ENCODE results near the gene DDIT4.

DDIT4 gene

DNA sequence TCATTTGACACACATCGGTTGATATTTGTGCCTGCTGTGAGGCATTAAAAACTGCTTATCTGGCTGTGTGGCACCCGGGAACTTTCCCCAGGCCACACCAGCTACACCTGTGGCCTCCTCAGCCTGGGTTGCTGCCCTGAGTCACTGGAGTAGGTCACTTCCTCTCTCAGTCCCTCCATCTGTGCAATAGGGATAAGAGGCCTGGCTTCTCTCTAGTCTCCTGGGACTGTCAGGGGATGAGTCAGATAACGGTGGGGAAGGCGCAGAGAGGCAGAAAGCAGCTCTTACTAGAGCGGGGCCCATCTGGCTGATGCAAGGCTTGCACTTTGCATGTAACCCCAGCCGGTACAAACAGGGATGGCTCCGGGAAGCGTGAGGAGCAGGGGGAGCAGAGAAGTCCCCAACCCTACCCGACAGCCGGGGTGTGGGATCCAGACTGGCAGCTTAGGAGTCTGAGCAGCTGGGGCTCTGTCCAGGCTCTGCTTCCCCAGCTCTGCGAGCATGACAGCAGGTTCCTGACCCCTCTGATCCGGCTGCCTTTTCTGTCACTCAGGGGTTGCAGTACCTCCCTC is 47.0 kb downstream of the DDIT4 start:
- Histone ChIP-seq H3K27me3 (ENCODE audit: control insufficient read depth, insufficient read depth, low read length) (no peaks in the 10 kb centered on the region), H3K9ac (ENCODE audit: low read length) (peak overlapping the region; percentile 72)

DNA sequence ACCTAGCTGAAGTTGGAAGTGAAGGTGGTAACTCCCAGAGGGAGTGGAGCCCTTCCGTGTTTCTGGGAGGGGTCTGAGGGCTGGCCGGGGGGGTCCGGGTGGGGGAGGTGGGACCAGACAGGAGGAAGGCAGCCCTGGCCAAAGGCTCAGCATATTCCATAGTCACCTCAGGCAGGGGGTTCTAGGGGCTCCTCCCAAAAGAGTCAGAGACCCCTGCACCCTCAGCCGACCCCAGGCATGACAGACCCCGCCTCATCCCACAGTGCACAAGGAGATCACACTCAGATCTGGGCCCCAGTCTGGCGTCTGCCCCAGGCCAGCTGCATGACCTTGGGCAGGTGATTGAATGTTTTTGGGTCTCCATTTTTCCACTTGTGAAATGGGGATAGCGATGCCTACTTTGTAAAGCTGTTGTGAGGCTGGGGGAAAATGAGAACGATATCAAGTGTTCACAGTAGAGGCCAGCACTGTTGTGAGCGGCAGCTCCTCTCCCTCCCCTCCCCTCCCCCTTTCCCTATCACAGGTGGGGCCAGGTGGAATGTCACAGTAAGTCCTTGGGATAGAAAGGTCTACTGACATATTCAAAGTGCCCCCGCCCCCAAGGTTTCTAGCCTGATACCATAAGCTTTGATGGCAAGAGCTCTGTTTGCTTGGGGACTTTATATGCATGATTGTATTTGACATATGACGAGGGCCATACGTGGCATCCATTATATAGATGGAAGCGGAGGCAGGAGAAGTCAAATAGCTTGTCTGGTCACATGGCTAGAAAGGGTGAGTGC is 47.7 kb downstream of the DDIT4 start:
- H3K4me3 ChIP-seq (ENCODE audit: low read length), result no peak overlapping the region
- no peaks in the 10 kb centered on the region for H3K36me3 ChIP-seq (ENCODE audit: control insufficient read depth, insufficient read depth, low read length)
- no peaks in the 10 kb centered on the region for H3K9me3 ChIP-seq (ENCODE audit: control insufficient read depth, low read length)
- peaks cover 53% of the 10 kb centered on the region for H3K4me1 ChIP-seq (ENCODE audit: control insufficient read depth, insufficient read depth, low read length)
- no peaks in the 10 kb centered on the region for H3K27me3 ChIP-seq (ENCODE audit: control insufficient read depth, insufficient read depth, low read length)
- peak overlapping the region; percentile 72 for H3K9ac ChIP-seq (ENCODE audit: low read length)

More for the DNA sequence above, 47.0 kb downstream of the DDIT4 start:
- no peaks in the 10 kb centered on the region for H3K36me3 ChIP-seq (ENCODE audit: control insufficient read depth, insufficient read depth, low read length)
- no peaks in the 10 kb centered on the region for H3K9me3 ChIP-seq (ENCODE audit: control insufficient read depth, low read length)
- peaks cover 59% of the 10 kb centered on the region for H3K4me1 ChIP-seq (ENCODE audit: control insufficient read depth, insufficient read depth, low read length)
- H3K4me3 ChIP-seq (ENCODE audit: low read length), result peak overlapping the region; percentile 52

DNA sequence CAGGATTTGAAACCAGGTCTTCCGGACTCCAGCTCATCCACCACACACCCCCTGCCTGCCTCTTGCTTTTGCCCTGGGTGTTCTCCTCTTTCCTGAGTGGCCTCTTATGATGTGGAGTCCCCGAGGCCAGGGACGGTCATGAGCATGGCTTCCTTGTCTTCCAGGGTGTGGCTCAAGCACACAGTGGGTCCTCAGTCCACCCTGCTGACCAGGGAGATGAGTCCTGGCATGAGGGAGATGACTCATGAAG is 48.2 kb downstream of the DDIT4 start:
- H3K9me3 ChIP-seq (ENCODE audit: control insufficient read depth, low read length), result no peaks in the 10 kb centered on the region
- H3K4me3 ChIP-seq (ENCODE audit: low read length), result no peak overlapping the region
- peaks cover 47% of the 10 kb centered on the region for H3K4me1 ChIP-seq (ENCODE audit: control insufficient read depth, insufficient read depth, low read length)
- H3K36me3 ChIP-seq (ENCODE audit: control insufficient read depth, insufficient read depth, low read length), result no peaks in the 10 kb centered on the region
- no peaks in the 10 kb centered on the region for H3K27me3 ChIP-seq (ENCODE audit: control insufficient read depth, insufficient read depth, low read length)
- H3K9ac ChIP-seq (ENCODE audit: low read length), result no peak overlapping the region

DNA sequence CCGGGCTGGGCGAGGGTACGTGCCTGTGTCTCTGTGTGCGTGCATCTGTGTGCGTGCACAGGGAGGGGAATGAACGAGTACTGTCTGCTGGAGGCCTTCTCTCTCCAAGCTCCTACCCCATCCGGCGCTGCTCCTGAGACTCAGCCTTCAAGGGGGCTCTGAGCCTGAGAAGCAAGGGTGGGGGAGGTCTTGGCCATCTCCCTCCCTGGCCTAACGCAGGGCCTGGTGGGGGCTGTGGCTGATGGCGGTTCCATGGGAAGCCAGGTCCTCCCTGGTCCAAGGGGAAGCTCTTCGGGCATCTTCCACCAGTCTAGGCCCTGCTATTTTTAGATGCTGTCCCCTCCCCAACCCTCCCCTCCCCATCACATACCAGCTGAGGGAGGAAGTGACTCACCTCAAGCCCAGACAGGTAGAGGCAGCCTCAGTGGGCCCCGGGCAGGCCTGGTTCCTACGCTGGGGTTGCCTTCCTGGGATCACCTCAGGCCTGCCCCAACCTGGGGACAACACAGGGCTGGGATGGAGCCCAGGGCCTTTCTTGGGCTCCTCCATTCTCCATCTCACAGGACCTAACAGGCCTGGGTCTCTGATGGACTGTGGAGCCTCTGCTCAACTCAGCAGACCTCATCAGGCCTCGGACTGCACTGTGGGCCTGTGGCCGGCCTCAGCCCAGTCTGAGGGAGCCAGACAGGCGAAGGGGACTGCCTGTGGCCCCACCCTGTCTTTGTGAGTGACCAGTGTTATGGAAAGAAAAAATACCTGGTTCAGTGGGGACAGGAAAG is 48.7 kb downstream of the DDIT4 start:
- Histone ChIP-seq H3K36me3 (ENCODE audit: control insufficient read depth, insufficient read depth, low read length) (no peaks in the 10 kb centered on the region), H3K27me3 (ENCODE audit: control insufficient read depth, insufficient read depth, low read length) (no peaks in the 10 kb centered on the region), H3K4me1 (ENCODE audit: control insufficient read depth, insufficient read depth, low read length) (peaks cover 44% of the 10 kb centered on the region), H3K9ac (ENCODE audit: low read length) (no peak overlapping the region), H3K9me3 (ENCODE audit: control insufficient read depth, low read length) (no peaks in the 10 kb centered on the region), H3K4me3 (ENCODE audit: low read length) (no peak overlapping the region)

DNA sequence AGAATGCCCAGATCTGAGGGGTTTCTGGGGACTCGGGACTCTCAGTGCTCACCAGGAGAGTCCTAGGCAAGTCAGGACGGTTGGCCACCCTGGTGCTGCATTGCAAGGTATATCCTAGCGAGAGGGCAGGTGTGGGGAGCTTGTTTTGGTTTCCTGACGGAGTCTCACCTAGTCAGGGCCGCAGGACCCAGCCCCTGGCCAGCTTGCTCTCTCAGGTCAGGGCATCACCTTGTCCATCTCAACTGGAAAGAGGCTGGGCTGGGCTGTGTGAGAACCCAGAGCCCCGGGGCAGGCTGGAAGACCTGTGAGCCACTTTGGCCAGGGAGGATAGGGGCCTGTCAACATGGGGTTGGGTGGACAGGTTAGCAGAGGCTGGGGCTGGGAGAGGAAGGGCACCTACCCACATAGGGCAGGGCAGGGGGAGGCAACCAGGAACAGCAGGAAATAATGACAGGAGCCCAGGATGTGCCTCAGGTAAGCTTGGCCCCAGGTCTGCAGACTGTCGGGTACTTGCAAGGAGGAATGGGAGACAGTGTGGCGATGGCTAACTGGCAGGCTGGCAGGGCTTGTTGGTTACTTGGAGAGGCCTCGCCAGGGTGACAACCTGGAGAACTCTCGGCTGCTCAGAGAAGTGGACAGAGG is 49.5 kb downstream of the DDIT4 start:
- peaks cover 49% of the 10 kb centered on the region for H3K4me1 ChIP-seq (ENCODE audit: control insufficient read depth, insufficient read depth, low read length)
- no peaks in the 10 kb centered on the region for H3K27me3 ChIP-seq (ENCODE audit: control insufficient read depth, insufficient read depth, low read length)
- H3K4me3 ChIP-seq (ENCODE audit: low read length), result no peak overlapping the region
- no peaks in the 10 kb centered on the region for H3K36me3 ChIP-seq (ENCODE audit: control insufficient read depth, insufficient read depth, low read length)
- no peak overlapping the region for H3K9ac ChIP-seq (ENCODE audit: low read length)
- H3K9me3 ChIP-seq (ENCODE audit: control insufficient read depth, low read length), result no peaks in the 10 kb centered on the region

DNA sequence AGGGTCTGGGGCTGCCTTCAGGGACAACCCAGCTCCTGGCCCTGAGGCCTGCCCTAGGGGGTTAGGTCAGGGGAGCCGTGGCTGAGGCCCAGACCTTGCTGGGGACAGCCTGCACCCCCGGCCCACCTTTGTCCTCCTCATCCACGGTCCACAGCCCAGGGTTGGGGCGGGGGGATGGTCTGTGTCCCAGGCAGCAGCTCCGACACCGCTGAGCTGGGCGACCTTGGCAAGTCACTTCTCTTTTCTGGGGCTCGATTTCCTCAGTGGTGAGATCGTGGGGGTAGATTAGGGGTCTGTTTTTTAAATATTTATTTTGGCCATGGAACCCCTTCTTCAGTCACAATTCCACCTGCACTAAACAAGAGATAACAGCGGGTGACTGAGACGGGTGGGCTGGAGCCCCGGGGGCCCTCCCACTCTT is 50.1 kb downstream of the DDIT4 start:
- no peaks in the 10 kb centered on the region for H3K27me3 ChIP-seq (ENCODE audit: control insufficient read depth, insufficient read depth, low read length)
- H3K4me3 ChIP-seq (ENCODE audit: low read length), result no peak overlapping the region
- no peak overlapping the region for H3K9ac ChIP-seq (ENCODE audit: low read length)
- H3K36me3 ChIP-seq (ENCODE audit: control insufficient read depth, insufficient read depth, low read length), result no peaks in the 10 kb centered on the region
- H3K4me1 ChIP-seq (ENCODE audit: control insufficient read depth, insufficient read depth, low read length), result peaks cover 52% of the 10 kb centered on the region
- H3K9me3 ChIP-seq (ENCODE audit: control insufficient read depth, low read length), result no peaks in the 10 kb centered on the region
